ENCODE results near the gene VNN1. TPM values are rescaled to one million over a fixed set of nuclear protein-coding genes. Genes with fewer than 3 reads are reported as not detected.
"Not testable (repeated sequence)": the region's sequence is repeated elsewhere in the genome, so short reads cannot be mapped to it uniquely, and the experiment has no call there.

The VNN1 gene
- total and polyA plus RNA-seq, 7 donors = 0.83 to 3.2 (median 2.5) TPM; not detected in 1

- Histone ChIP-seq H3K4me3 (no peak overlapping the region), H3K9me3 (no peaks in the 10 kb centered on the region), H3K27me3 (no peaks in the 10 kb centered on the region), H3K4me1 (no peaks in the 10 kb centered on the region), H3K27ac (no peak overlapping the region), H3K36me3 (no peaks in the 10 kb centered on the region)
- WGBS, 2 donors = 71 to 73% methylated on average over 2 of the region's 2 CpGs
- DNase-seq = no peak
- TF ChIP-seq EP300 (IDR thresholded peaks at IDR 0.05) = no peak
- no peak for TF ChIP-seq POLR2A (IDR thresholded peaks at IDR 0.05)
- TF ChIP-seq POLR2AphosphoS5 (IDR thresholded peaks at IDR 0.05) = no peak
- no peak for TF ChIP-seq CTCF (IDR thresholded peaks at IDR 0.05)
- intact Hi-C loops (cut with DNase I) = no loop called here
Measured at GRCh38 chr6:132648828-132649227, 65.0 kb downstream of the VNN1 start.

DNA sequence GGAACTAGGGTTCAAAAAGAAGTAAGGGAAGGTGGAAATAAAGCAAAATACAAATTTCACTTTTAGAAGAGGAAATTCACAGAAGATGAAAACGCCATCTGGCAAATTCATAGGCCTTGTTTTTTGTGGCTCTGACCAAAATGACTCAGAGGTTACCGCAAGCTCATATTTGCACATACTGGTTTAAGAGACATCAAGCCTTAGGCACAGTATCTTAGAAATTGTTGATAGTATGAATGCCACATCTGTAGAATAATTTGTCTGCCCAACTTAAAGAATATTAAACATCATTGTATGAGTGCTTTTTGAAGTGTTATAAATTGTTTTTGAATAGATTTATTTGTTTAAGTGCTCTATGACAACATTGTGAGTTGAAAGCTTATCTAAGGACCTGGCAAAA is 65.5 kb downstream of the VNN1 start:
- Histone ChIP-seq H3K4me3 (no peak overlapping the region), H3K9me3 (no peaks in the 10 kb centered on the region), H3K27ac (no peak overlapping the region), H3K36me3 (no peaks in the 10 kb centered on the region), H3K4me1 (no peaks in the 10 kb centered on the region), H3K27me3 (no peaks in the 10 kb centered on the region)
- no peak for TF ChIP-seq CTCF (IDR thresholded peaks at IDR 0.05)
- no peak for TF ChIP-seq EP300 (IDR thresholded peaks at IDR 0.05)
- no peak for TF ChIP-seq POLR2AphosphoS5 (IDR thresholded peaks at IDR 0.05)
- TF ChIP-seq POLR2A (IDR thresholded peaks at IDR 0.05) = no peak
- intact Hi-C loops (cut with DNase I) = no loop called here
- DNase-seq = no peak
- WGBS, 2 donors = 58 to 60% methylated on average over 2 of the region's 2 CpGs

- Histone ChIP-seq H3K4me1 (no peaks in the 10 kb centered on the region), H3K27ac (no peak overlapping the region), H3K27me3 (no peaks in the 10 kb centered on the region), H3K9me3 (no peaks in the 10 kb centered on the region), H3K4me3 (no peak overlapping the region), H3K36me3 (no peaks in the 10 kb centered on the region)
- 75% methylated on average over 3 of the region's 3 CpGs for WGBS, 2 donors
- intact Hi-C loops (cut with DNase I) = no loop called here
- DNase-seq = no peak
- TF ChIP-seq POLR2A (IDR thresholded peaks at IDR 0.05) = no peak
- TF ChIP-seq POLR2AphosphoS5 (IDR thresholded peaks at IDR 0.05) = no peak
- TF ChIP-seq CTCF (IDR thresholded peaks at IDR 0.05) = no peak
- no peak for TF ChIP-seq EP300 (IDR thresholded peaks at IDR 0.05)
Measured at GRCh38 chr6:132643547-132643946, 70.3 kb downstream of the VNN1 start.

GRCh38 chr6:132637135-132637534 is 76.7 kb downstream of the VNN1 start:
- H3K4me1 ChIP-seq; H3K9me3 ChIP-seq; H3K4me3 ChIP-seq; H3K27ac ChIP-seq; intact Hi-C loops (cut with DNase I); DNase-seq; H3K36me3 ChIP-seq; H3K27me3 ChIP-seq: not testable (repeated sequence)
- WGBS, 2 donors = 86 to 97% methylated on average over 1 of the region's 1 CpG

DNA sequence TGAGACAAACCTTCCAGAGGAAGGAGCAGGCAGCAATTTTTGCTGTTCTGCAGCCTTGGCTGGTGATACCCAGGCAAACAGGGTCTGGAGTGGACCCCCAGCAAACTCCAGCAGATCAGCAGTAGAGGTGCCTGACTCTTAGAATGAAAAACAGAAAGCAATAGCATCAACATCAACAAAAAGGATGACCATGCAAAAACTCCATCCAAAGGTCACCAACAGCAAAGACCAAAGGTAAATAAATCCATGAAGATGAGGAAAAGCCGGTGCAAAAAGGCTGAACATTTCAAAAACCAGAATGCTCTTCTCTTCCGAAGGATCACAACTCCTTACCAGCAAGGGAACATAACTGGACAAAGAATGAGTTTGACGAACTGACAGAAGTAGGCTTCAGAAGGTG is 77.9 kb downstream of the VNN1 start:
- DNase-seq; H3K27ac ChIP-seq; H3K27me3 ChIP-seq; H3K4me3 ChIP-seq; H3K9me3 ChIP-seq; H3K4me1 ChIP-seq; H3K36me3 ChIP-seq; intact Hi-C loops (cut with DNase I): not testable (repeated sequence)
- 54 to 92% methylated on average over 3 of the region's 3 CpGs for WGBS, 2 donors

- H3K4me1 ChIP-seq; H3K4me3 ChIP-seq; H3K27me3 ChIP-seq; DNase-seq; H3K9me3 ChIP-seq; H3K27ac ChIP-seq; H3K36me3 ChIP-seq; intact Hi-C loops (cut with DNase I): not testable (repeated sequence)
- WGBS, 2 donors = 32 to 60% methylated on average over 3 of the region's 3 CpGs
Measured at GRCh38 chr6:132635288-132635687, 78.6 kb downstream of the VNN1 start.
